HG03025 (cell line): ENCODE data around the gene TXNDC12.
A peak's percentile ranks its signal among the peaks of the same experiment; 100 is the strongest.
"Not testable (repeated sequence)": the region's sequence is repeated elsewhere in the genome, so short reads cannot be mapped to it uniquely, and the experiment has no call there.

Experiments used
- ATAC-seq: cut with Tn5 transposase; IDR thresholded peaks from one replicate; pipeline ENCODE4 v1.9.1; 2021; ENCODE audit warnings: mild to moderate bottlenecking, moderate library complexity; ENCODE audit not compliant: unreplicated experiment, low FRiP score

TXNDC12 gene

DNA sequence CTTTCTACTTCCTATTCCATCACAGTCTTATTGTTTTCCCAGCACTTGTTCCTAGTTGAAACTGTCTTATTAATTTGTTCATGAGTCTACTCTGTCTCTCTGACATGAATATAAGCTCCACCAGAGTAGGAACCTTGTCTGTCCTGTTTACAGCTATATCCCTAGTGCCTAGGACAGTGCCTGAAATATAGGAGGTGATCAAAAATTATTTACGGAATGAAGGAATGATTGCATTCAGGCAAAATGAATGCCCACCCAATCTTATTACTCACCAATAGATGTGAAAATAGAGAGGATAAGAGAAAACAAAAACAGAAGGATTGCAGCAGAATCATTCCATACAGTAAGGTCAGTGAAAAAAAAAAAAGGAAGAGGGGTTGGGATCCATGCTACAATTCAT is 1.1 kb downstream of the TXNDC12 start:
- no peak for ATAC-seq

DNA sequence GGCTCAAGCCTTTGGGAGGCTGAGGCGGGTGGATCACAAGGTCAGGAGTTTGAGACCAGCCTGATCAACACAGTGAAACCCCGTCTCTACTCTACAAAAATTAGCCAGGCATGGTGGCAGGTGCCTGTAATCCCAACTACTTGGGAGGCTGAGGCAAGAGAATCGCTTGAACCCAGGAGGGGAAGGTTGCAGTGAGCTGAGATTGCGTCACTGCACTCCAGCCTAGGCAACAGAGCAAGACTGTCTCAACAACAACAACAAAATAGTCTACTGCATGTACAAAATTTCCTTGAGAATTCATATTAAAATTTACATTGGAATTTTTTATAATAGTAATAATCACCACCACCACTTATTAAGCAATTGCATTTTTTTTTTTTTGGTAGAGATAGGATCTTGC is 5.7 kb downstream of the TXNDC12 start:
- not testable (repeated sequence) for ATAC-seq

DNA sequence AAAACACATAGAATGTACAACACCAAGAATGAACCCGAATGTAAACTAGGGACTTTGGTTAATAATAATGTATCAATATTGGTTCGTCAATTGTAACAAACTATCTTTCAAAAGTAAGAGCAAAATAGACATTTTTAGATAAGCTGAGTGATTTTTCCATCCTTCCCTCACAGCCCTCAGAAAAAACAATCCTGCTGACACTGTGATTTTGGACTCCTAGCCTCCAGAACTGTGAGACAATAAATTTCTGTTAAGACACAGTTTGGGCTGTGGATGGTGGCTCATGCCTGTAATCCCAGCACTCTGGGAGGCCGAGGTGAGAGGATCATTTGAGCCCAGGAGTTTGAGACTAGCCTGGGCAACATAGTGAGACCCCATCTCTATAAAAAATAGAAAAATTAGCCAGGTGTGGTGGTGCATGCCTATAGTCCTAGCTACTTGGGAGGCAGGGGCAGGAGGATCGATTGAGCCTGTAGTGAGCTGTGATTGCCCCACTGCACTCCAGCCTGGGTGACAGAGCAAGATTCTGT is 9.3 kb downstream of the TXNDC12 start:
- not testable (repeated sequence) for ATAC-seq

DNA sequence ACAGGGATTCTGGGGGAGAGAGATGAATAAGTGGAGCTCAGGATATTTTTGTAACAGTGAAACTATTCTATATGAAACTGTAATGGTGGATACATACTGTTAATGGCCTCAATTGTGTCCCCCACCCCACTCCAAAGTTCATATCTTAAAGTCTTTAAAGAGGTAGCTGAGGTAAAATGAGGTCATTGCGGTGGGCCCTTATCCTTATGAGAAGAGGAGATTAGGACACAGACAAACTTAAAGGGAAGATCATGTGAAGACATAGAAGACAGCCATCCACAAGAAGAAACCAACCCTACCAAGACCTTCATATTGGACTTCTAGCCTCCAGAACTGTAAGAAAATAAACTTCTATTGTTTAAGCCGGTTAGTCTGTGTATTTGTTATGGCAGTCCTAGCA is 9.8 kb downstream of the TXNDC12 start:
- no peak for ATAC-seq

DNA sequence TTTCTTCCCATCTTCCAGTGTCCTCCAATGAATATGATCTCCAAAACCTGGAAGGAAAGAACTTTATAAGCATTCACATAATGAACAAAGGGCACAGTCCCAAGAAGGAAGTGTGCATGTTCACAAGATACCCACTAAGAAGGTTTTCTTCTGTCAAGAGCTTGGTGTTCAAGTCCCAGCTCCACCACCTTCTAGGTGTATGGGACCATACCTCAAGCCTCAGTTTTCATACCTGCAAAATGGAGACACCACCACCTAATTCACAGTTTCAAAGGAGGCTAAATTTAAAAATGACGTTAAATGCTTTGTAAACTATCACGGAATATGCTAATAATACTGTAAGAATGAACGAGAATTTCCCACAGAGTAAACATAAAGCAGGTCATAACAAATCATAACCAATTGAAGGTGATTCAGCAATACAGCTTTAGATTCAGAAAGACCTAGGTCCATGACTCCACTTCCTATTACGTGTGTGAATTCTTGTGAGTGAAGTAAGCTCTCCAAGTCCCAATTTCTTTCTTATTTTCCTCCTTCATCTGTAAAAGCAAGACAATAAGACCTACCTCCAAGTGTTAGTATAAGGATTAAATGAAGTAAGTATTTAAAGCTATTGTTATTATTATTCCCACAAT is 13.3 kb downstream of the TXNDC12 start:
- ATAC-seq, result no peak

DNA sequence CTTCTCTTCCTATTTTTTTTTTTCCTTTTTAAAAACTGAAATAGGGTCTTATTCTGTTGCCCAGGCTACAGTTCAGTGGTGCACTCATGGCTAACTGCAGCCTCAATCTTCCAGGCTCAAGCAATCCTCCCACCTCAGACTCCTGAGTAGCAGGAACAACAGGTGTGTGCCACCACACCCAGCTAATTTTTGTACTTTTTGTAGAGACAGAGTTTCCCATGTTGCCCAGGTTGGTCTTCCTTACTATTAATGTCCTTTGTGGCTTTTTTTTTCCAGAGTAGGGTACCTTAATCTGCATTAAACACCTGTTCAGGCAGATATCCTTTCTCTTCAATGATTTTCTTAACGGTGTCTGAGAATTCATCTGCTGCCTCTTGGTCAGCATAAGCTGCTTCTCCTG is 17.1 kb downstream of the TXNDC12 start:
- ATAC-seq, result no peak

DNA sequence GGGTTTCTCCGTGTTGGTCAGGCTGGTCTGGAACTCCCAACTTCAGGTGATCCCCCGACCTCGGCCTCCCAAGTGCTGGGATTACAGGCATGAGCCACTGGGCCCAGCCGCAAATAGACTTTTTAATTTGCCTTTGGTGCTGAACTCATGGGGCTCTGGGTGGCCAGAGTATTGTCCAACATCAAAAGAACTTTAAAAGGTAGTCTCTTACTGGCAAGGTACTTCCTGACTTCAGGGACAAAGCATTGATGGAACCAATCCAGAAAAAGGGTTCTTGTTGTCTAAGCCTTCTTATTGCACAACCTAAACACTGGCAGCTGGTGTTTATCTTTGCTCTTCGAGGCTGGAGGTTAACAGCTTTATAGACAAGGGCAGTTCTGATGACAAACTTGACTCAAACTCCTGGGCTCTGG is 17.6 kb downstream of the TXNDC12 start:
- ATAC-seq, result no peak

DNA sequence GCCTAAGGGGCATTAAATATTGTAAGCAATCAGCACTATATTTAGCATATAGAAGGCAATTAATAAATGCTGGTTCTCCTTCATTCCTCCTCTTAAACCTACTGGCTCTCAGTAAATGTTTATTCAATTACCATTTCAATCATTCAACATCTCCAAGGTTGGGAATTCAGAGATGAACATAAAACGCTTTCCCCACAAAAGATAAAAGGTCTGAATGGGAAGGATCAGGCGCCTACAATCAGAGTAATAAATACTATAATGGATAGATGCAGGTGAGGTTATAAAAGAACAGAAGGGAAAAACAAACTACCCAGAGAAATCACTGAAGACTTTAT is 21.0 kb downstream of the TXNDC12 start:
- no peak for ATAC-seq

DNA sequence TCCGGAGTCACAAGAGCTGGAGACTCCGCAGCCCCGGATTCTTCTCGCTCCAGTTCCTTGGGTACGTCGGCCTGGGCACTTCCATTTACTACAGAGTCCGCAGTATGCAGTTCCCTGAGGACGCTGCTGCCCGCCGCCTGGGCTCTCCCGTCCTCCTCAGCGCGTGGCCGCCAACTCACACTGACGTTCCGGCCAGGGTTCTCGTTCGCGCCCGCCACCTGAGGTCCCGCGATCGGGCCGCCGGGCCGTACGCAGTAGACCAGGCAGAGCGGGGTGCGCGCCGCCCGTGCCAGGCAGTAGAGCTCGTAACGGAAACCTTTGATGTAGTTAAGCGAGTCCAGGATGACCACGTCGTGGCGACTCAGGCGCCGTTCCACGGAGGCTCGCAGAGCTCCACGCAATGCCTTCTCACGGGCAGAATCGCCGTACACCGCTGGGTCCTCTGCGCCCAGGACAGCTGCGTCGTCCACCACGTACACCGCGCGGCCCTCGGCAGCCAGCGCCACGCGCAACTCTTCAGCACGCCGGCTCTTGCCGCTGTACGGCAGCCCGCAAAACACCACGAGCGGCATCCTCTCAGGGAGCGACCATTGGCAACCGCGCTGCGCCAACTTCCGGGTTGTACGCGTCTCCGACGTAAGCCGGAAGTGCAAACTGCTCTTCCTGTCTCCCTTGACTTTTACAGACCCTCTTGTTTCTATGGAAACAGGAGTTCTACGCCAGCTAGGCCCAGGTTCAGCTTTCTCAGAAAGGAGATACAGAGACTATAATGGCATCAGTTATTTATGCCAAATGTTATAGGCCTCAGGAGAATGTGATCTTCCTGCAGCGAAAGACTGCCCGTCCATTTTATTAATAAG is 21.6 kb downstream of the TXNDC12 start, which contains the start of gene KTI12:
TSS of gene KTI12 (minus strand) at position 621 of the 860 bp plus-strand sequence. CDS start at position 572, 49 bp downstream.
- ATAC-seq, result peak; percentile 72

DNA sequence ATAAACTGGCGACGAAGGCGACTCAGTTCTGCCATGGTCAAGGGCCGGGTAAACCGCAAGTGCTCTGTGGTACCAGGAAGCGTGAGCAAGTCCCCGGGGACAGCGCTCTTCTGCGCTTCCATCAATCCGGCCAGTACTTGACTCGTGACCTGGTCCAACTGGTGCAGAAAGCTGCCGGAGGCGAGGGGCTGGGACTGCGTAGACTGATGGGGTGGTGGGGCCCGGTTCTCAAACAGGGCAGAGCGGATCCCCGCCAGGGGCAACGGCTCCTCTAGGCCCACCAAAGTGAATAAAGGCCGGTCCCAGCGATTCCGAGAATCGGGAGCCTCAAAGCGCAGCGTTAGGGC is 22.2 kb downstream of the TXNDC12 start:
- peak; percentile 33 for ATAC-seq

DNA sequence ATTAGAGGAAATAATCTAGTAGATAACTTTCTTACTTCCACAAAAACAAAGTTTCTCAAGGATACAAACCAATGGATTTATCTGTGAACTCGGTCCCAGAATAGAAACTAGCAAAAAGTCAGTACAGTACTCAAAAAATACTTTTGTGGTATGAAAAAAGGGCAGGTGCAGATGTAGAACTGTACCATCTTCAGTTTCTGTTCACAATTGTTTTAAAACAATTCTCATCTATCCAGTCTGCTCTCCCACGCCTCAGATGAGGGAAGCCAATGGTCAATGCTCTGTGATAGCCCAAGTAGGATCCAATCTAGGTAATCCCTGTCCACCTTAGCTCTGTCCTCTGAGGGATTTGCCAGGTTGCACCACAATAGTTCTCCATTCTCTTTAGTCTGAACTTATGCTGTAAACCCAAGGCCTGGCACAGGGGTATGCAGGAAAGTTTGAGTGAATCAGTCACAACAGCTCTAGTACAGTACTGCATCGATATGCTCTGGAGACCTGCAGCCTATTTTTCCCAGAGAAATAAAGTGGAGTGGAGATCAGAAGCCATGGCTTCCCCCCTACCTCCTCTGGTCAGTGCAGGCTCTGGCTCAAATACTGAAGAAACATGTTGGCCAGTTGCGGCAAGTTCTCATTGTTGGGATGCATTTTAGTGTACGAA is 22.7 kb downstream of the TXNDC12 start:
- no peak for ATAC-seq

DNA sequence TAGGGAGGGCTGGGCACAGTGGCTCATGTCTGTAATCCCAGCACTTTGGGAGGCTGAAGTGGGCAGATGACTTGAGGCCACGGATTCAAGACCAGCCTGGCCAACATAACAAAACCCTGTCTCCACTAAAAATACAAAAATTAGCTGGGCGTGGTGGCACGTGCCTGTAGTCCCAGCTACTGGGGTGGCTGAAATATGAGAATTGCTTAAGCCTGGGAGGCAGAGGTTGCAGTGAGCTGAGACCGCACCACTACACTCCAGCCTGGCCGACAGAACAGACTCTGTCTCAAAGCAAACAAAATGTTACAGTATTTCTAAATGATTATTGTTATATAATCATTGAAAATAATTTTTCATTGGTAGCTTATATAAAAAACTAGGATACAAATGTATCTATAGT is 26.2 kb downstream of the TXNDC12 start:
- not testable (repeated sequence) for ATAC-seq

DNA sequence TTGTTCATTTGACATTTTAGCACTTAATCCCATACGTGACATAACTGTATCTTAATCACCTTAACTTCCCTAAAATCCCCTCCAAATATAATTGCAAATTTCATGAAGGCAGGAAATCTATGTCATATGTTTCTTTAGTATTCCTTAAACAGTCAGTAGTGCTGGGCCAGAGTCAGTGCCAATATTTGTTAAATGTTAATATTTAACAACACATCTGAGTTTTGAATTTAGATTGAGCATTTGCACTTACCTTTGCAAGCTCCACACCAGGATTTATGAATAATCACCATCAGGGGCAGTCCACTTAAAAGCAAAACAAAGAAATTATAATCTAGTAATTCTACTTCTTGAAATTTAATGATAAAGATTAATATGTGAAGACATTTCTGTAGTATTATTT is 26.7 kb downstream of the TXNDC12 start:
- ATAC-seq, result no peak

DNA sequence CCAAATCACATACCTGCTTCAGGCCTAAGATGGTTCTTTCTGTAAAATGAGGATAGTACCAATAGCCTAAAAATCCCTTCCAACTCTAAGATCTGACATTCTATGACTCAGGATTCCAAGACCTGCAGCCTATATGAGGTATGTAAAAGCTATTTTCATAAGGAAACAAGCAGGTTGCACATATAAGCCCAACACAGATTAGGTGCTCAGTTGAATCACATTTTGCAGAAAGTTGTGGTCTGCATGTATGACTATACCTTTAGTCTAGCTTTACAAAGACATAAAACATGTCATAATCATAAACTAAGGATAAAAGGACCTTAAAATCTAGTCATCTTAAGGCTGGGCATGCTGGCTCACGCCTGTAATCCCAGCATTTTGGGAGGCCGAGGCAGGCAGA is 28.7 kb downstream of the TXNDC12 start:
- ATAC-seq, result no peak

DNA sequence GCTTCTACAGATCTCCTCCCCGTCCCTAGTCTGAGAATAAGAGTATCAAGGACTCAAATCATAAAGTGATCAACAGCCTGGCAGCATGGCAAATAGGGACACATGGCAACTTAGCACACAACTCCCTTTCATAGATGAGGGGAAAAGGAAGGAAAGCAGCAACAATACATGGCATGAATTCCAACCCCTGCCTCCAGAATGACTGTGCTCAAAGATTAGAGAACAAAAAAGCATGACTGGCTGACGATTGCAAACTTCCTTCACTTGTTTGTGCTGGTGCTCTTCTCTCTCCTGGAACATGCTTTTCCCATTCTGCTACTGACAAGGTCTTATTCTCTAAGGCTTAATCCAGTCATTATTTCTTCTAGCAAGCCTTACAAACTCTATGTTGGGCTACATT is 32.9 kb downstream of the TXNDC12 start:
- no peak for ATAC-seq

DNA sequence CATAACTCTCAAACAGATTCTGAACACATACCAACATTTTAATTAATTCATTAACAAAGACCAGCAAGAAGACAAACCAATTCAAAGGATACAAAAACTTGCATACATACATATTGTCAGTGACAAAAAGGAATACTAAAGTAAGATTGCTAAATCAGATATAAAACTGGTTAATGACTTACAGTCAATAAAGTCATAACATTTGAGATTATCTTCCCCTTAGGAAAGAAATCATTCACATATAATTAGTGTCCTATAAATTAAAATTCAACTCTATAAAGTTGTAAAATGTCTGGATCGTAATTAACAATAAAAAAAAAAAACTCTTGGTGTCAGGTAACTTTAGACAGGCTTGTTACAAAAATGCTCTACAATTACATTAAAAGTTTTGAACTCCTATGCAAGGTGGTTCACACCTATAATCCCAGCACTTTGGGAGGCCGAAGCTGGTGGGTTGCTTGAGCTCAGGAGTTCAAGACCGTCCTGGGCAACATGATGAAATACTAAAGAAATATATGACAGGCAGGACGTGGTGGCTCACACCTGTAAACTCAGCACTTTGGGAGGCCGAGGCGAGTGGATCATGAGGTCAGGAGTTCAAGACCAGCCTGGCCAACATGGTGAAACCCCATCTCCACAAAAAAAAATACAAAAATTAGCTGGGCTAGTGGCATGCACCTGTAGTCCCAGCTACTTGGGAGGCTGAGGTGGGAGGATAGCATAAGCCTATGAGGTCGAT is 46.8 kb downstream of the TXNDC12 start:
- no peak for ATAC-seq

DNA sequence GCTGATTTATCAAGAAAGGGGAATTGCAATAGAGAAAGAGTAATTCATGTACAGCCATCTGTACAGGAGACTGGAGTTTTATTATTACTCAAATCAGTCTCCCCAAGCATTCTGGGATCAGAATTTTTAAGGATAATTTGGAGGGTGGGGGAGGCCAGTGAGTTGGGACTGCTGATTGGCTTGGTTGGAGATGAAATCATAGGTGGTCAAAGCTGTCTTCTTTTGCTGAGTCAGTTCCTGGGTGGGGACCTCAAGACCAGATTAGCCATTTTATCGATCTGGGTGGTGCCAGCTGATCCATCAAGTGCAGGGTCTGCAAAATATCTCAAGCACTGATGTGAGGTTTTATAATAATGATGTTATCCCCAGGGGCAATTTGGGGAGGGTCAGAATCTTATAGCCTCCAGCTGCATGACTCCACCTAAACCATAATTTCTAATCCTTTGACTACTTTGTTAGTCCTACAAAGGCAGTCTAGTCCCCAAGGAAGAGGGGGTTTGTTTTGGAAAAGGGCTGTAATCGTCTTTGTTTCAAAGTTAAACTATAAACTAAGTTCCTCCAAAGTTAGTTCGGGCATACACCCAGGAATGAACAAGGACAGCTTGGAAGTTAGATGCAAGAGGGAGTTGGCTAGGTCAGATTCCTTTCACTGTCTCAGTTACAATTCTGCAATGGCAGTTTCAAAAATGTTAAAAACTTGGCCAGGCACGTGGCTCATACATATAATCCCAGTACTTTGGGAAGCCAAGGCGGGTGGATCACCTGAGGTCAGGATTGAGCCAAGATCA is 47.6 kb downstream of the TXNDC12 start:
- ATAC-seq, result no peak

DNA sequence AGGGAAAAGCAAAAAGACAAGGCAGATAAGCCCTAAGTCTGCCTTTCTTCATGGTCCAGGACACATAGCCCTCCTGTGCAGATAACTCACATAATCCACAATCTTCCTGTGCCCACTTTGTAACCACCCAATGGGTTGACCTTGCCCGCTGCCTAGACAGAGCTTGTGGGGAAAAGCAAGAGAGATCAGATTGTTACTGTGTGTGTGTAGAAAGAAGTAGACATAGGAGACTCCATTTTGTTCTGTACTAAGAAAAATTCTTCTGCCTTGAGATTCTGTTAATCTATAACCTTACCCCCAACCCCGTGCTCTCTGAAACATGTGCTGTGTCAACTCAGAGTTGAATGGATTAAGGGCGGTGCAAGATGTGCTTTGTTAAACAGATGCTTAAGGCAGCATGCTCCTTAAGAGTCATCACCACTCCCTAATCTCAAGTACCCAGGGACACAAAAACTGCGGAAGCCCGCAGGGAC is 48.9 kb downstream of the TXNDC12 start:
- not testable (repeated sequence) for ATAC-seq

DNA sequence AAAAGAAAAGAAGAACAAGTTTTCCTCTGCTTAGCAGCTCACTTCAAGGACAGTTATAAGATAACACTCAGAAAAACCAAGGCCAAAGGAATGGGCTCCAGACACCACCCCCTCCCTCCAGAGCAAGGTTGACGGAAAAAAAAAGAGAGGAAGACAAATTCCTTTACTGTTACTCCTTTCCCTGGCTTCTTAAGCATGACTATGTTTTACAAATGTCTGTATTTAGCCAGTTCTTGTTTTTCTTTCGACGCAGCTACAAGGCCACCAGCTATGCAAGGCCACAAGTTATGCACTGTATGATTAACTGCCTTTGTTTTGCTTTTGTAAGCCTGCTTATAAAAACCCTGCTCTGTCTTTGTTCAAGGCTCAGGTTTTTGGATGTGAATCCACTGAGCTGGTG is 49.4 kb downstream of the TXNDC12 start:
- ATAC-seq, result not testable (repeated sequence)

DNA sequence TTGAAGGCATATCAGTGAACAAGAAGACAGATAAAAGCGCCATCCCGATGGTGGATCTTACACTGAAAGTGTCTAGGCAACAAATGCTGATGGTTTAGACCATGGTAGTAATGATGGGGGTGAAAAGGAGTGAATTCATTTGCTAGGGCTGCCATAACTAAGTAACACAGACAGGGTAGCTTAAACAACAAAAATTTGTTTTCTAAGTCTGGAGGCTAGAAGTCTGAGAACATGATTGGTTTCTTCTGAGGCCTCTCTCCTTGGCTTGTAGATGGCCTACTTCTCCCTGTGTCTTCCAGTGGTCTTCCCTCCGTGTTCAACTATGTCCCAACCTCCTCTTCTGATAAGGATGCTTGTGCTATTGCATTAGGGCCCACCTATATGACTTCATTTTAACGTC is 51.1 kb downstream of the TXNDC12 start:
- no peak for ATAC-seq
